SK-N-SH (cell line): ENCODE data around the gene RASL10B. TPM values are rescaled to one million over a fixed set of nuclear protein-coding genes. Genes with fewer than 3 reads are reported as not detected.

Experiments
- CTCF ChIA-PET: fragments of 300-600, 350-600 bp; formaldehyde crosslinking; extraction: SDS; loops from one replicate; lab custom pipeline; 2021; lab: Yijun Ruan, JAX
- POLR2A ChIA-PET: fragments of 350-600 bp; sonication (Branson Sonifier 250); formaldehyde crosslinking; extraction: SDS; loops from one replicate; lab custom pipeline; 2020; ENCODE audit warnings: antibody characterized with exemption, inconsistent platforms; lab: Yijun Ruan, JAX
- DNase-seq: peaks from one replicate; pipeline ENCODE4 v3.0.0; 2012
- H2AFZ ChIP-seq: fragments of 200-600 bp; sonication (generic); 2 replicates; pipeline ENCODE4 v1.8.1; 2016; ENCODE audit warnings: antibody characterized with exemption, mild to moderate bottlenecking, low read depth
- H3F3A ChIP-seq: fragments of 200-600 bp; sonication (generic); replicated peaks from 2 replicates; pipeline ENCODE3; 2016; ENCODE audit warnings: antibody characterized with exemption, mild to moderate bottlenecking; ENCODE audit not compliant: insufficient read depth
- H3K27ac ChIP-seq, 2 experiments: fragments of 200-500 bp in 1 of 2; fragments of 200-600 bp in 1 of 2; sonication (Bioruptor generic) in 1 of 2; sonication (generic), shearing (Covaris generic) in 1 of 2; 2 replicates each; pipeline versions ENCODE4 v1.5.1 to v1.6.1; 2014 to 2016; ENCODE audit warnings: low read depth in 2 of 2, inconsistent platforms in 1 of 2, low read length in 1 of 2, mild to moderate bottlenecking in 1 of 2, mixed read lengths in 1 of 2
- H3K27me3 ChIP-seq: fragments of 200-600 bp; sonication (generic), shearing (Covaris generic); 2 replicates; pipeline ENCODE4 v1.6.1; 2016; ENCODE audit warnings: mixed run types; ENCODE audit not compliant: insufficient read depth
- H3K36me3 ChIP-seq, 2 experiments: fragments of 200-500 bp in 1 of 2; fragments of 200-600 bp in 1 of 2; sonication (Bioruptor generic) in 1 of 2; sonication (generic) in 1 of 2; replicated peaks in 1 of 2; 2 replicates each; pipeline versions ENCODE3 to v1.5.1; 2014 to 2016; ENCODE audit warnings: low read length in 1 of 2, mild to moderate bottlenecking in 1 of 2; ENCODE audit not compliant: insufficient read depth in 2 of 2, control insufficient read depth in 1 of 2
- H3K4me1 ChIP-seq, 2 experiments: fragments of 200-500 bp in 1 of 2; fragments of 200-600 bp in 1 of 2; sonication (Bioruptor generic) in 1 of 2; sonication (generic), shearing (Covaris generic) in 1 of 2; 2 replicates each; pipeline versions ENCODE4 v1.5.1 to v1.6.1; 2014 to 2016; ENCODE audit warnings: low read depth in 1 of 2, low read length in 1 of 2, mixed run types in 1 of 2; ENCODE audit not compliant: insufficient read depth in 2 of 2, control insufficient read depth in 1 of 2
- H3K4me2 ChIP-seq: fragments of 200-600 bp; sonication (generic), shearing (Covaris generic); 2 replicates; pipeline ENCODE4 v1.6.1; 2017; ENCODE audit warnings: mixed run types
- H3K4me3 ChIP-seq, 2 experiments: fragments of 200-500 bp in 1 of 2; fragments of 200-600 bp in 1 of 2; sonication (Bioruptor generic) in 1 of 2; sonication (generic), shearing (Covaris generic) in 1 of 2; 2 replicates each; pipeline versions ENCODE4 v1.5.1 to v1.8.1; 2014 to 2016; ENCODE audit warnings: low read depth in 2 of 2, inconsistent platforms in 1 of 2, low read length in 1 of 2, mild to moderate bottlenecking in 1 of 2, mixed read lengths in 1 of 2, moderate library complexity in 1 of 2
- H3K79me2 ChIP-seq: fragments of 200-600 bp; sonication (generic); 2 replicates; pipeline ENCODE4 v1.8.1; 2017; ENCODE audit warnings: mild to moderate bottlenecking; ENCODE audit not compliant: insufficient read depth
- H3K9ac ChIP-seq: fragments of 200-600 bp; sonication (generic); 2 replicates; pipeline ENCODE4 v1.6.1; 2017; ENCODE audit warnings: mixed run types
- H3K9me2 ChIP-seq: fragments of 200-600 bp; sonication (generic); 2 replicates; pipeline ENCODE4 v1.6.1; 2017; ENCODE audit warnings: mixed run types
- H3K9me3 ChIP-seq: fragments of 200-600 bp; sonication (generic); 2 replicates; pipeline ENCODE4 v1.6.1; 2017; ENCODE audit warnings: mixed run types, mild to moderate bottlenecking, moderate library complexity
- H4K20me1 ChIP-seq: fragments of 200-600 bp; sonication (generic); 2 replicates; pipeline ENCODE4 v1.6.1; 2017; ENCODE audit warnings: mild to moderate bottlenecking, mixed run types; ENCODE audit not compliant: insufficient read depth
- CHD2 ChIP-seq: fragments of 150-350 bp; IDR thresholded peaks from 2 replicates; pipeline ENCODE4 v1.6.1; 2018; ENCODE audit warnings: low read length; ENCODE audit not compliant: partially characterized antibody
- CTCF ChIP-seq: fragments of 200-600 bp; sonication (generic); IDR thresholded peaks from 2 replicates; pipeline ENCODE4 v1.6.1; 2017; ENCODE audit warnings: antibody characterized with exemption, mild to moderate bottlenecking, moderate library complexity
- ELF1 ChIP-seq: IDR thresholded peaks from 2 replicates; pipeline ENCODE4 v1.4.0; 2012
- EP300 ChIP-seq, 2 experiments: IDR thresholded peaks; 2 replicates each; pipeline versions ENCODE4 v1.4.0 to v1.6.1; 2012; ENCODE audit warnings: borderline replicate concordance in 1 of 2, low read depth in 1 of 2, low read length in 1 of 2
- FOSL2 ChIP-seq: IDR thresholded peaks from 2 replicates; pipeline ENCODE4 v1.4.0; 2012; ENCODE audit warnings: low read depth, mild to moderate bottlenecking, moderate library complexity, borderline replicate concordance
- GATA2 ChIP-seq: sonication (generic); formaldehyde crosslinking; IDR thresholded peaks from 2 replicates; pipeline ENCODE4 v1.5.0; 2020; ENCODE audit warnings: mild to moderate bottlenecking, missing genetic modification reagents
- MXI1 ChIP-seq: IDR thresholded peaks from 2 replicates; pipeline ENCODE4 v1.6.1; 2012; ENCODE audit warnings: mild to moderate bottlenecking, low read depth, low read length, improper control_type of control experiment
- PBX3 ChIP-seq: IDR thresholded peaks from 2 replicates; pipeline ENCODE4; 2012
- POLR2AphosphoS5 ChIP-seq: IDR thresholded peaks from 2 replicates; pipeline ENCODE4 v1.6.1; 2012; ENCODE audit warnings: low read depth, low read length
- TAF1 ChIP-seq: IDR thresholded peaks from 2 replicates; pipeline ENCODE4 v1.6.1; 2012; ENCODE audit warnings: low read depth, mild to moderate bottlenecking, low read length, moderate library complexity, borderline replicate concordance
- YY1 ChIP-seq: IDR thresholded peaks from 2 replicates; pipeline ENCODE4 v1.4.0; 2012; ENCODE audit warnings: low read depth, mild to moderate bottlenecking
- ZBTB33 ChIP-seq: IDR thresholded peaks from 2 replicates; pipeline ENCODE4 v1.4.0; 2012; ENCODE audit warnings: low read depth, borderline replicate concordance
- WGBS: methylation state at CpG from one replicate; pipeline ENCODE4 v1.1.6; 2017; ENCODE audit warnings: low lambda C conversion rate; 5-methylcytosine and 5-hydroxymethylcytosine counted together
- polyA plus RNA-seq, 3 experiments: library from polyadenylated mRNA; depleted of rRNA; stranded (reverse); fragments of >200 nt; gene quantifications; 2 replicates each; pipeline ENCODE4 v1.2.3, GENCODE V29; 2012
- TF ChIP-seq, protein P1 (sequence below): IDR thresholded peaks from 2 replicates; pipeline ENCODE4 v1.4.0; 2012; ENCODE audit warnings: low read depth
- TF ChIP-seq, protein P2 (sequence below): fragments of 150-350 bp; IDR thresholded peaks from 2 replicates; pipeline ENCODE4 v1.6.1; 2017; ENCODE audit warnings: antibody characterized with exemption, low read length, low read depth, borderline replicate concordance
- TF ChIP-seq, protein P3 (sequence below): fragments of 150-350 bp; IDR thresholded peaks from 2 replicates; pipeline ENCODE4 v1.6.1; 2016; ENCODE audit warnings: mild to moderate bottlenecking, low read depth, low read length

The RASL10B gene
- polyA plus RNA-seq, 1 of the 3 experiments (the other 2 are of a cell fraction), result 4.2 TPM

GRCh38 chr17:35729405-35729833 is 2.0 kb upstream of the RASL10B start:
- peaks cover 7% of the 10 kb centered on the region for H4K20me1 ChIP-seq

DNA sequence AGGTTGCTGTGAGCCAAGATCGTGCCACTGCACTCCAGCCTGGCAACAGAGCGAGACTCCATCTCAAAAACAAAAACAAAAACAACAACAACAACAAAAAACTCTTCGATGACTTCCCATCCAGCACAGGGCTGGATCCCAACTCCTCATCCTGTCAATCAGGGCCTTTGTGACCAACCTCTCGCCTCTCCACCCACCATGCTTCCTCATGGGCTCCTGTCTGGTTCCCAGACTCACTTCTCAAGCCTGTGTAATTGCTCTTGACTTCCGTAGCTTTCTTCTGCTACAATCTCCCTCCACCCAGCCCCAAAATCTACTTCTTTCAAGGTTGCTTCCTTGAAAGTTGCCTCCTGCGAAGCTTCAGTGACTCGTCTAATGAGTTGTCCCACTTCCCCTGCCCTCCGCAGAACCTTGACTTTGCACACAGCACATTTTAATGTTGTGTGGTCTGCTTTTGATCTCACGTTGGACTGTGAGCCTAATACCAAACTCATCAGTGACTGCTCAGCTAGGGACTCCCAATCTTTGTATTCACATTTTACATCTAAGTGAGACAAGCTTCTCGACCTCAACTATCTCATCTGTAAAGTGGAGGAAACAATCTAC is 936 bp upstream of the RASL10B start:
- Histone ChIP-seq H3K4me1 (peaks cover 18 to 25% of the 10 kb centered on the region in 2 experiments; a peak in 3 of 4 replicates), H3K9ac (no peak overlapping the region), H3K9me3 (no peaks in the 10 kb centered on the region), H3K36me3 (peaks cover 0 to 7% of the 10 kb centered on the region in 2 experiments), H3K27me3 (no peaks in the 10 kb centered on the region), H3K4me3 (no peak overlapping the region), H3K27ac (no peak overlapping the region), H3K9me2 (no peaks in the 10 kb centered on the region), H3K79me2 (no peaks in the 10 kb centered on the region), H3K4me2 (0 out of 2 replicates have a peak overlapping the region, but pooled peaks have one; percentile 81), H3F3A (peaks cover 9% of the 10 kb centered on the region), H4K20me1 (peaks cover 7% of the 10 kb centered on the region), H2AFZ (no peak overlapping the region)
- ChIA-PET POLR2A (no interaction called here), CTCF (interaction anchor here (1.0 to 5.2 kb wide), 6 partner anchors 13 to 118 kb away, joined by 3 to 53 read pairs (median 8); no protein-coding TSS in a partner anchor)
- DNase-seq, result no peak
- 79% methylated on average over 10 of the region's 10 CpGs for WGBS
- TF ChIP-seq EP300 (IDR thresholded peaks at IDR 0.05; ENCODE audit: borderline replicate concordance in 1 of 2, low read depth in 1 of 2, low read length in 1 of 2), result no peak
- TF ChIP-seq, protein P1, sequence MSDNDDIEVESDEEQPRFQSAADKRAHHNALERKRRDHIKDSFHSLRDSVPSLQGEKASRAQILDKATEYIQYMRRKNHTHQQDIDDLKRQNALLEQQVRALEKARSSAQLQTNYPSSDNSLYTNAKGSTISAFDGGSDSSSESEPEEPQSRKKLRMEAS, result no peak
- no peak for TF ChIP-seq CHD2
- TF ChIP-seq CTCF, result no peak
- no peak for TF ChIP-seq ZBTB33
- no peak for TF ChIP-seq MXI1
- TF ChIP-seq POLR2AphosphoS5, result no peak
- TF ChIP-seq, protein P2, sequence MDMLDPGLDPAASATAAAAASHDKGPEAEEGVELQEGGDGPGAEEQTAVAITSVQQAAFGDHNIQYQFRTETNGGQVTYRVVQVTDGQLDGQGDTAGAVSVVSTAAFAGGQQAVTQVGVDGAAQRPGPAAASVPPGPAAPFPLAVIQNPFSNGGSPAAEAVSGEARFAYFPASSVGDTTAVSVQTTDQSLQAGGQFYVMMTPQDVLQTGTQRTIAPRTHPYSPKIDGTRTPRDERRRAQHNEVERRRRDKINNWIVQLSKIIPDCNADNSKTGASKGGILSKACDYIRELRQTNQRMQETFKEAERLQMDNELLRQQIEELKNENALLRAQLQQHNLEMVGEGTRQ, result no peak
- no peak for TF ChIP-seq ELF1

More at GRCh38 chr17:35729405-35729833, 2.0 kb upstream of the RASL10B start:
- Histone ChIP-seq H3K79me2 (no peaks in the 10 kb centered on the region), H3K4me3 (no peak overlapping the region), H3F3A (peaks cover 15% of the 10 kb centered on the region), H3K4me2 (no peak overlapping the region), H3K4me1 (peaks cover 18 to 30% of the 10 kb centered on the region in 2 experiments; a peak in 3 of 4 replicates), H3K9ac (no peak overlapping the region), H2AFZ (no peak overlapping the region), H3K9me3 (no peaks in the 10 kb centered on the region), H3K27me3 (no peaks in the 10 kb centered on the region), H3K36me3 (peaks cover 0 to 17% of the 10 kb centered on the region in 2 experiments), H3K9me2 (no peaks in the 10 kb centered on the region), H3K27ac (no peak overlapping the region)
- ChIA-PET POLR2A (no interaction called here), CTCF (interaction anchor here (2.0 to 5.2 kb wide), 2 partner anchors 18 kb away, joined by 7 to 53 read pairs; no protein-coding TSS in a partner anchor)
- DNase-seq, result no peak
- 93% methylated on average over 4 of the region's 4 CpGs for WGBS
- TF ChIP-seq FOSL2 (no peak), YY1 (no peak), POLR2AphosphoS5 (no peak), PBX3 (no peak), TAF1 (no peak), GATA2 (CRISPR knock-in tag) (no peak)
- TF ChIP-seq, protein P3, sequence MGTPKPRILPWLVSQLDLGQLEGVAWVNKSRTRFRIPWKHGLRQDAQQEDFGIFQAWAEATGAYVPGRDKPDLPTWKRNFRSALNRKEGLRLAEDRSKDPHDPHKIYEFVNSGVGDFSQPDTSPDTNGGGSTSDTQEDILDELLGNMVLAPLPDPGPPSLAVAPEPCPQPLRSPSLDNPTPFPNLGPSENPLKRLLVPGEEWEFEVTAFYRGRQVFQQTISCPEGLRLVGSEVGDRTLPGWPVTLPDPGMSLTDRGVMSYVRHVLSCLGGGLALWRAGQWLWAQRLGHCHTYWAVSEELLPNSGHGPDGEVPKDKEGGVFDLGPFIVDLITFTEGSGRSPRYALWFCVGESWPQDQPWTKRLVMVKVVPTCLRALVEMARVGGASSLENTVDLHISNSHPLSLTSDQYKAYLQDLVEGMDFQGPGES, result no peak
- TF ChIP-seq, protein P1, result no peak
